RWPE2 (cell line): Measurements from ENCODE around the gene AMER2.

Experiments
- ATAC-seq: fragments of 200-7000 bp; cut with Tn5 transposase; 3 replicates; pipeline ENCODE4 v1.9.1; 2021; ENCODE audit warnings: low read depth
- DNase-seq: peaks from one replicate; pipeline ENCODE4 v3.0.0-alpha.2; 2020; ENCODE audit warnings: low spot score
- H3K27ac ChIP-seq: fragments of 450-650 bp; 2 replicates; pipeline ENCODE4 v1.5.1; 2017; ENCODE audit warnings: mild to moderate bottlenecking; ENCODE audit not compliant: poor library complexity, severe bottlenecking
- H3K27me3 ChIP-seq: fragments of 250-450 bp; sonication (Bioruptor Pico); 2 replicates; pipeline ENCODE4 v1.5.1; 2021; ENCODE audit warnings: mild to moderate bottlenecking, moderate library complexity; ENCODE audit not compliant: insufficient read depth, poor library complexity, severe bottlenecking
- H3K36me3 ChIP-seq: fragments of 250-450 bp; sonication (Bioruptor Pico); 2 replicates; pipeline ENCODE4 v1.5.1; 2020; ENCODE audit warnings: low read depth, mild to moderate bottlenecking, moderate library complexity
- H3K4me1 ChIP-seq: fragments of 250-450 bp; sonication (Bioruptor Pico); 2 replicates; pipeline ENCODE4 v1.5.1; 2021; ENCODE audit warnings: mild to moderate bottlenecking, moderate library complexity; ENCODE audit not compliant: insufficient read depth, poor library complexity, severe bottlenecking
- H3K4me3 ChIP-seq: fragments of 250-450 bp; sonication (Bioruptor Pico); 2 replicates; pipeline ENCODE4 v1.5.1; 2021; ENCODE audit warnings: mild to moderate bottlenecking, moderate library complexity; ENCODE audit not compliant: severe bottlenecking
- H3K9me3 ChIP-seq: fragments of 250-450 bp; sonication (Bioruptor Pico); 2 replicates; pipeline ENCODE4 v1.5.1; 2021; ENCODE audit warnings: mild to moderate bottlenecking, moderate library complexity; ENCODE audit not compliant: severe bottlenecking
- CTCF ChIP-seq: fragments of 450-650 bp; IDR thresholded peaks from one replicate; pipeline ENCODE4 v1.5.1; 2017; ENCODE audit warnings: mild to moderate bottlenecking, moderate library complexity; ENCODE audit not compliant: poor library complexity, severe bottlenecking

Gene AMER2

GRCh38 chr13:25187596-25187995 is 15.5 kb upstream of the AMER2 start:
- no peak for DNase-seq
- Histone ChIP-seq H3K4me1 (no peaks in the 10 kb centered on the region), H3K9me3 (no peaks in the 10 kb centered on the region), H3K36me3 (no peaks in the 10 kb centered on the region), H3K27ac (no peak overlapping the region), H3K27me3 (peaks cover 18% of the 10 kb centered on the region), H3K4me3 (no peak overlapping the region)
- no peak for ATAC-seq
- TF ChIP-seq CTCF = no peak

- Histone ChIP-seq H3K4me3 (no peak overlapping the region), H3K27me3 (peaks cover 13% of the 10 kb centered on the region), H3K9me3 (no peaks in the 10 kb centered on the region), H3K4me1 (no peaks in the 10 kb centered on the region), H3K27ac (no peak overlapping the region), H3K36me3 (no peaks in the 10 kb centered on the region)
- no peak for TF ChIP-seq CTCF
- DNase-seq (no peak), ATAC-seq (no peak)
These were observed 14.1 kb upstream of the AMER2 start for GRCh38 chr13:25186187-25186586.

GRCh38 chr13:25181597-25181996 is 9.5 kb upstream of the AMER2 start:
- H3K36me3 ChIP-seq = no peaks in the 10 kb centered on the region
- H3K4me1 ChIP-seq = no peaks in the 10 kb centered on the region
- no peak overlapping the region for H3K4me3 ChIP-seq
- H3K27me3 ChIP-seq = no peaks in the 10 kb centered on the region
- H3K27ac ChIP-seq = no peak overlapping the region
- no peak for TF ChIP-seq CTCF
- no peaks in the 10 kb centered on the region for H3K9me3 ChIP-seq
- ATAC-seq = no peak
- no peak for DNase-seq

DNA sequence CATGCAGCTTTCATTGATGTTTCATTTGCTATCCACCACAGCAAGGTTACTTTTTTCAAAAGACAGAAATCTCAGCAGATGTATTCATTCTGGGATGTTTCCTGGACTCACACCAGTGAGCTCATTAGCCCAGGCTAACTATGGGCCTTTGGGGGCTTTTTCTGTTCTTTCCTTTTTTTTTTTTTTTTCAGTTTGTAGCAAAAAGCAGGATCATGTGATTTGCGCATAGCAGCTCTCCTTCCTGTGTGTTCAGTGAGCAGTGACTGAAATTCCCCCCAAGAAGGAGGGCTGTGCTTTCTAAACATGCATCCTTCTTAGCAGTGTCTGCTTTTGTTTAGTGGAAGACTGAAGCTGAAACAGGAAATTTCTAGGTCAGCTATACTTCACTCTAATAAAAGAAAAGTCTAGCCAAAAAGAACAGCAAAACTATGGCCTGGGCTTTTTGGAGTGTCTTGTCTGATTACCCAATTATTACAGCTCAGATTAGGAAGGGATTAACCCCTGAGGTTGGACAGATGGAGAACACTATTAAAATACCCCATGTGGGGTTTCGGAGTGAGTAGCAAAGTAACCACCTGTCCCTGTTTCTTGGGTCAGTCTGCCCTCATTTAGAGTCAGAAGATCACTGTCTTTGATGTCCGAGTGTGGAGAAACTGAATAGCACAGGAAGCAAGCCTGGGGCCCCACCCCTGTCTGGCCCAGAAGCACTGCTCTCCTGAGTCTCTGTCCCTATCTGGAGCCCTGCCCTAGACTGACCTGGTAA is 8.9 kb upstream of the AMER2 start:
- ATAC-seq = no peak
- no peak overlapping the region for H3K27ac ChIP-seq
- H3K4me3 ChIP-seq = no peak overlapping the region

More for the DNA sequence above, 8.9 kb upstream of the AMER2 start:
- no peak for TF ChIP-seq CTCF
- Histone ChIP-seq H3K27me3 (peaks cover 2% of the 10 kb centered on the region), H3K9me3 (no peaks in the 10 kb centered on the region), H3K4me1 (no peaks in the 10 kb centered on the region), H3K36me3 (no peaks in the 10 kb centered on the region)
- DNase-seq = no peak
